Peyer's patch (tissue), 4 donors: ENCODE data around the gene TICRR.

ENCODE experiments used
- POLR2A ChIP-seq, 2 donors: fragments of 450-650 bp; IDR thresholded peaks; one replicate each; pipeline ENCODE4 v1.5.1; 2017; ENCODE audit warnings: antibody characterized with exemption in 2 of 2, mild to moderate bottlenecking in 2 of 2, moderate library complexity in 2 of 2
- TF ChIP-seq, protein P1 (sequence below), 6 experiments: fragments of 450-650 bp in 4 of 6; fragments of 200-600 bp in 2 of 6; sonication (generic) in 1 of 6; IDR thresholded peaks; one replicate each; pipeline ENCODE4 v1.5.1; 2017 to 2019; ENCODE audit warnings: antibody characterized with exemption in 6 of 6, mild to moderate bottlenecking in 3 of 6, moderate library complexity in 1 of 6

DNA sequence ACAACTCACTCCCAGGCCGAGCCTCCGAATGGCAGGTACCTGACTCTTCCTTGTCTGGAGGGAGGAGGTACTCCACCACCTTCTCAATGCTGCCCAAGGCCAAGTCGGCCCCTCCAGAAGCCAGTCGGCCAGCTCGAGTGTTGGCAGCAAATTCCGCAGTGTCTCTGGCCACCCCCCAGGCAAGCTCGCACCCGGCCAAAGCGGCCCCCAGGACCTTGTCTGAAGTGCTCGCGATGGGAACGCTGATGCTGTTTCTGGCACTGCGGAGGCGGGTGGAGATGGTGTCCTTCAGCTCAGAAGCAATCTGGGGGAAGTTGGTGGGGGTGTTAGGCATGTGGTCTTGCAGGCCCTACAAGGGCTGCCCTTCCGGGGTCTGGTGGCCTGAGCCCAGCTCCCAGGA lies 94.7 kb downstream of the TICRR start:
- TF ChIP-seq POLR2A (IDR thresholded peaks at IDR 0.05): no peak
- TF ChIP-seq, protein P1, sequence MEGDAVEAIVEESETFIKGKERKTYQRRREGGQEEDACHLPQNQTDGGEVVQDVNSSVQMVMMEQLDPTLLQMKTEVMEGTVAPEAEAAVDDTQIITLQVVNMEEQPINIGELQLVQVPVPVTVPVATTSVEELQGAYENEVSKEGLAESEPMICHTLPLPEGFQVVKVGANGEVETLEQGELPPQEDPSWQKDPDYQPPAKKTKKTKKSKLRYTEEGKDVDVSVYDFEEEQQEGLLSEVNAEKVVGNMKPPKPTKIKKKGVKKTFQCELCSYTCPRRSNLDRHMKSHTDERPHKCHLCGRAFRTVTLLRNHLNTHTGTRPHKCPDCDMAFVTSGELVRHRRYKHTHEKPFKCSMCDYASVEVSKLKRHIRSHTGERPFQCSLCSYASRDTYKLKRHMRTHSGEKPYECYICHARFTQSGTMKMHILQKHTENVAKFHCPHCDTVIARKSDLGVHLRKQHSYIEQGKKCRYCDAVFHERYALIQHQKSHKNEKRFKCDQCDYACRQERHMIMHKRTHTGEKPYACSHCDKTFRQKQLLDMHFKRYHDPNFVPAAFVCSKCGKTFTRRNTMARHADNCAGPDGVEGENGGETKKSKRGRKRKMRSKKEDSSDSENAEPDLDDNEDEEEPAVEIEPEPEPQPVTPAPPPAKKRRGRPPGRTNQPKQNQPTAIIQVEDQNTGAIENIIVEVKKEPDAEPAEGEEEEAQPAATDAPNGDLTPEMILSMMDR (IDR thresholded peaks at IDR 0.05): no peak
